ENCODE measurements around the gene GAS6. TPM values are rescaled to one million over a fixed set of nuclear protein-coding genes. Genes with fewer than 3 reads are reported as not detected.

Gene GAS6
- total RNA-seq, 1 donor from 2014 or later: 47.6 TPM

GRCh38 chr13:113825841-113826240, 38.0 kb downstream of the GAS6 start:
- Mint-ChIP-seq H3K36me3 (ENCODE audit: unreplicated experiment) (peaks cover 12% of the 10 kb centered on the region), H3K4me1 (ENCODE audit: low read depth, unreplicated experiment) (peaks cover 13% of the 10 kb centered on the region), H3K27ac (ENCODE audit: unreplicated experiment) (peak overlapping the region; percentile 41), H3K9me3 (ENCODE audit: unreplicated experiment) (peaks cover 15% of the 10 kb centered on the region), H3K27me3 (ENCODE audit: unreplicated experiment) (peaks cover 9% of the 10 kb centered on the region), H3K4me3 (ENCODE audit: unreplicated experiment) (no peak overlapping the region)
- no peak for DNase-seq
- no peak for TF ChIP-seq CTCF (IDR thresholded peaks at IDR 0.05; ENCODE audit: partially characterized antibody, unreplicated experiment)

GRCh38 chr13:113823771-113824170, 40.1 kb downstream of the GAS6 start:
- TF ChIP-seq CTCF (IDR thresholded peaks at IDR 0.05; ENCODE audit: partially characterized antibody, unreplicated experiment): no peak
- Mint-ChIP-seq H3K4me1 (ENCODE audit: low read depth, unreplicated experiment) (peaks cover 14% of the 10 kb centered on the region), H3K27ac (ENCODE audit: unreplicated experiment) (no peak overlapping the region), H3K36me3 (ENCODE audit: unreplicated experiment) (peaks cover 12% of the 10 kb centered on the region), H3K27me3 (ENCODE audit: unreplicated experiment) (peaks cover 9% of the 10 kb centered on the region), H3K9me3 (ENCODE audit: unreplicated experiment) (peaks cover 12% of the 10 kb centered on the region), H3K4me3 (ENCODE audit: unreplicated experiment) (no peak overlapping the region)
- DNase-seq: no peak

DNA sequence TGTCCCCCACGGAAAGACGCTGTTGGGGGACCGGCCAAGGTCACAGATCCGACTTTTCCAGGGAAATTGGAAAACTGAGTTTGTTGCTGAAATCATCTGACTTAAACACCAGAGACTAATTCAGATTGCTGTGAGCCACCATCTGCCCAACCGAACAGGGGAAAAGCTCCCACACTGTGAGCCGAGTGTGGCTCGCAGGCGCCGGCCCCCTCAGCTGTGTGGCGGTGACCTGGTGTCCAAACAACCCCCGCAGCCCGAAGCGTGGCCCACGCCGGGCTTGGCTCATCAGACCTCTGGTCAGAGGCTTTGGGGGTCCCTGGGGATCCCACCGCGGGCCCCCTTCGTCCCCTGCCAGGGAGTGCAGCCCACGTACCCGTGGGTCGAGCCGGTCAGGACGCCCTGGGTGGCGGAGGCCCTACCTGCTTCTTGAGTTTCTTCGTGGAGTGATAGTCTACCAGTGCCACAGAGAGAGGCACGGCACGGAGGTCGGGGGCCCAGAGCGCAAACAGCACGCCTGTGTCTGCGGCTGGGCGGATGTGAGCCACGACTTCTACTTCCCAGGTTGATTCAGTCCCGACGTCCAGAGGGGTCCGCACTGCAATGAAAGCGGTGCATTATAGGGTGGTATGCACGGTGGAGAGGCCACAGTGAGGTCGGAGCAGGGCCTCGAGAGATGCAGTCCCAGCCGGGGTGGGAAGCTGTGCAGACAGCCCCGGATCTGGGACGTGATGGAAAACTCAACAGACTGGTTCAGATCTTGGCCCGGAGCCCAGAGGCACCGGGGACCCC, 40.7 kb downstream of the GAS6 start:
- no peak overlapping the region for H3K4me3 Mint-ChIP-seq (ENCODE audit: unreplicated experiment)
- H3K36me3 Mint-ChIP-seq (ENCODE audit: unreplicated experiment): peaks cover 12% of the 10 kb centered on the region
- no peak for TF ChIP-seq CTCF (IDR thresholded peaks at IDR 0.05; ENCODE audit: partially characterized antibody, unreplicated experiment)
- H3K27ac Mint-ChIP-seq (ENCODE audit: unreplicated experiment): peak overlapping the region; percentile 28
- peaks cover 9% of the 10 kb centered on the region for H3K27me3 Mint-ChIP-seq (ENCODE audit: unreplicated experiment)
- DNase-seq: no peak
- peaks cover 14% of the 10 kb centered on the region for H3K4me1 Mint-ChIP-seq (ENCODE audit: low read depth, unreplicated experiment)
- H3K9me3 Mint-ChIP-seq (ENCODE audit: unreplicated experiment): peaks cover 12% of the 10 kb centered on the region

DNA sequence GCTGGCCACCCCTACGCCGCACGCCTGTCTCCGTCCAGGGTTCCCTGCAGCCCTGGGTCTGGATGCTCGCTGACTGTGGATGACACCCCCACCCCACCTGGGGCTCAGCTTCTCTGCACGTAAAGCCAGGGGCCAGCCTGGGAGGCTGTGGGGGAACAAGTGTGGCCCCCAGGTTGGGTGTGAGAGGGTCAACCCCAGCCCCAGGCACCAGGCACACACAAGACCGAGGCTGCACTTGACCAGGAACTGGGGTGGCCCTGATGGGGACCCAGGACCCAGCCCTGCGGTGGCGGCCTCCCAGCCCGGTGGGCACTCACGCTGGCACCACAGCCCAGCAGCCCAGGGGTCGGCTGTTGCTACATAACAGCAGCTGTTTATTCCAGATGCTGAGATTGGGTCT, 41.6 kb downstream of the GAS6 start:
- H3K9me3 Mint-ChIP-seq (ENCODE audit: unreplicated experiment): peaks cover 12% of the 10 kb centered on the region
- H3K27me3 Mint-ChIP-seq (ENCODE audit: unreplicated experiment): peaks cover 9% of the 10 kb centered on the region
- no peak for DNase-seq
- H3K4me1 Mint-ChIP-seq (ENCODE audit: low read depth, unreplicated experiment): peaks cover 16% of the 10 kb centered on the region
- no peak for TF ChIP-seq CTCF (IDR thresholded peaks at IDR 0.05; ENCODE audit: partially characterized antibody, unreplicated experiment)
- no peak overlapping the region for H3K4me3 Mint-ChIP-seq (ENCODE audit: unreplicated experiment)
- no peak overlapping the region for H3K27ac Mint-ChIP-seq (ENCODE audit: unreplicated experiment)
- peaks cover 12% of the 10 kb centered on the region for H3K36me3 Mint-ChIP-seq (ENCODE audit: unreplicated experiment)

- Mint-ChIP-seq H3K4me3 (ENCODE audit: unreplicated experiment) (no peak overlapping the region), H3K36me3 (ENCODE audit: unreplicated experiment) (peaks cover 12% of the 10 kb centered on the region), H3K4me1 (ENCODE audit: low read depth, unreplicated experiment) (peaks cover 16% of the 10 kb centered on the region), H3K27ac (ENCODE audit: unreplicated experiment) (peak overlapping the region; percentile 97), H3K27me3 (ENCODE audit: unreplicated experiment) (peaks cover 9% of the 10 kb centered on the region), H3K9me3 (ENCODE audit: unreplicated experiment) (peaks cover 12% of the 10 kb centered on the region)
- TF ChIP-seq CTCF (IDR thresholded peaks at IDR 0.05; ENCODE audit: partially characterized antibody, unreplicated experiment): no peak
- no peak for DNase-seq
These were observed 42.0 kb downstream of the GAS6 start for GRCh38 chr13:113821847-113822246.

All from glutamatergic neuron (in vitro differentiated cells).